ENCODE results near the gene MFAP4.

MFAP4 gene

DNA sequence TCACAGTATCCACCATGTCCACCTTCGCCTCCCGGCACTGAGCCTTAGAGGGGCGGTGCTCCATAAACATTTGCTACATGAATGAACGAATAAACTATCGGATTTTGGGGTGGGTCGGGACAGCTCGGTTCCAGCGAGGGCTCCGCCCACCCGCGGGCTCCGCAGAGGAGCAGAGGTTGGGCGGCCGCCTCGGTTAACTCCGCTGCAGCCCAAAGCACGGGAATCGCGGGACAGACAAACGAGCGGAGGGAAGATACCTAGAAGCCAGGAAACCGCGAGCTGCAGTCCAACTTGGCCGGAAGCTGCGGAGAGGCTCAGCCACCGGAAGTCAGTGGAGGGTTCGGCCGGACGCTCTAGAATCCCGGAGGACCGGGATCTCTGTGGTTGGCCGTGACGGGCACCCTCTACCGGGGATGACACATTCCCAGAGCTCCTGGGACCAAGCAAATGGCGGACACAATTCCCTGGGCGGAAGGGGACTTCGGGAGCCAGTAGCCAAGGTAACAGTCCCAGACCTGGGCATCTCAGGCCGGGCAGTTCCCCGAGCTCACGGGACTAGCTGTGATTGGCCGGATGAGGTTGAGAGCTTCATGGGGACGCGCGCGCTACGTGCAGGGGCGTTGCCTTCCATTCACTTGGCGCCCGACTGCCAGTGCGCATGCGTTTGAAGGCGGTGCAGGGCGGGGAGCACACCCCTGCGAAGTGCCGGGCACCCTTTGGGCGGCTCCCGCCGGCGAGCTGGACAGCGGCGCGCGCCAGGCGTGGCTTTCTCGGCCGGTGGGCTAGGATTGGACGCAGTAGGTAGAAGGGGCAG, 9.2 kb downstream of the MFAP4 start:
- in situ Hi-C loops (cut with MboI; ENCODE audit: low sequenced_read_pairs, unreplicated experiment) = no loop called here
- TF ChIP-seq, protein P1, sequence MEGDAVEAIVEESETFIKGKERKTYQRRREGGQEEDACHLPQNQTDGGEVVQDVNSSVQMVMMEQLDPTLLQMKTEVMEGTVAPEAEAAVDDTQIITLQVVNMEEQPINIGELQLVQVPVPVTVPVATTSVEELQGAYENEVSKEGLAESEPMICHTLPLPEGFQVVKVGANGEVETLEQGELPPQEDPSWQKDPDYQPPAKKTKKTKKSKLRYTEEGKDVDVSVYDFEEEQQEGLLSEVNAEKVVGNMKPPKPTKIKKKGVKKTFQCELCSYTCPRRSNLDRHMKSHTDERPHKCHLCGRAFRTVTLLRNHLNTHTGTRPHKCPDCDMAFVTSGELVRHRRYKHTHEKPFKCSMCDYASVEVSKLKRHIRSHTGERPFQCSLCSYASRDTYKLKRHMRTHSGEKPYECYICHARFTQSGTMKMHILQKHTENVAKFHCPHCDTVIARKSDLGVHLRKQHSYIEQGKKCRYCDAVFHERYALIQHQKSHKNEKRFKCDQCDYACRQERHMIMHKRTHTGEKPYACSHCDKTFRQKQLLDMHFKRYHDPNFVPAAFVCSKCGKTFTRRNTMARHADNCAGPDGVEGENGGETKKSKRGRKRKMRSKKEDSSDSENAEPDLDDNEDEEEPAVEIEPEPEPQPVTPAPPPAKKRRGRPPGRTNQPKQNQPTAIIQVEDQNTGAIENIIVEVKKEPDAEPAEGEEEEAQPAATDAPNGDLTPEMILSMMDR (IDR thresholded peaks at IDR 0.05; ENCODE audit: borderline replicate concordance, control extremely low read depth, extremely low read depth, insufficient read depth, missing control alignments) = no peak
- DNase-seq (ENCODE audit: low spot score) = peak; percentile 100

DNA sequence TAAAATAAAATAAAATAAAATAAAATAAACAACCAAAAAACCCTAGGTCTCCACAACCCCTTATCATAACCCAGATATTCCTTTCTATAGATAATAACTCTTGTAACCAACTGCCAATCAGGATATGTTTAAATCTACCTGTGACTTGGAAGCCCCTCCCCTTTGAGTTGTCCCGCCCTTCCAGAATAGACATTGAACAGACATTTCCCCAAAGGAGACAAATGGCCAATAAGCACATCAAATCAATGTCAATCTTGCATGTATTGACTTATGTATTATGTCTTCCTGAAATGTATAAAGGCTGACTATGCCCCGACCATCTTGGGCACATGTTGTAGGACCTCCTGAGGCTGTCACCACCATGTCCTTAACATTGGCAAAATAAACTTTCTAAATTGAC, 10.2 kb downstream of the MFAP4 start:
- in situ Hi-C loops (cut with MboI; ENCODE audit: low sequenced_read_pairs, unreplicated experiment) = no loop called here
- DNase-seq (ENCODE audit: low spot score) = no peak

DNA sequence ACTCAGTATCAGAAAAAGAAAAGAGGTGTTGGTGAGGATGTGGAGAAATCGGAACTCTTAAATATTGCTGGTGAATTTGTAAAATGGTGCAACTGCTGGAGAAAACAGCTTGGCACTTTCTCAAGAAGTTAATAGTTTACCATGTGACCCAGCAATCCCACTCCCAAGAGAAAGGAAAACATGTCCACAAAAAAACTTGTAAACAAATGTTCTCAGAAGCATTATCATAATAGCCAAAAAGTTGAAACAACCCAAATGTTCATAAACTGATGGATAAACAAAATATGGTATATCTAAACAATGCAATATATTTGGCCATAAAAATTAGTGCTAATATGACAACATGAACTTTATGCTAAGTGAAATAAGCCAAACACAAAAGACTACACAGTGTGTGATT, 11.3 kb downstream of the MFAP4 start:
- no peak for DNase-seq (ENCODE audit: low spot score)
- TF ChIP-seq, protein P1 (IDR thresholded peaks at IDR 0.05; ENCODE audit: borderline replicate concordance, control extremely low read depth, extremely low read depth, insufficient read depth, missing control alignments) = no peak
- in situ Hi-C loops (cut with MboI; ENCODE audit: low sequenced_read_pairs, unreplicated experiment) = no loop called here

More for the DNA sequence above, 10.2 kb downstream of the MFAP4 start:
- TF ChIP-seq, protein P1 (IDR thresholded peaks at IDR 0.05; ENCODE audit: borderline replicate concordance, control extremely low read depth, extremely low read depth, insufficient read depth, missing control alignments) = no peak

DNA sequence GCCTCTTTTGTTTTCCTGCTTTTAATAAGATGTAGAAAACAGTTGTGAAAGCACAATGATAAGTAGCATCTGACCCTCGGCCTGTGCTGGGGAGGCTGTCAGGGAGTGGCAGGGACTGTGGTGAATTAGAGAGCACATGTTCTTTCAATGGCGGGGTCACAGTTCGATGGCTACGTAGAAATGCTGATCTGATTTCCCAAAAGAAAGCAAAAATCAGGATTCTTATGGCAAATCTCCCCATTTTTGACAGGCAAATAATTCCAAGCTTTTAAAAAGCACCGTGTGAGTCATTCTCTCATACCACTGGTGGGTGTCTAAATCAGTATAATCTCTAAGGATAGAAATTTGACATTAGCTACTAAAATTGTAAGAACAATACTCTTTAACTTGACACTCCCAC, 12.9 kb downstream of the MFAP4 start:
- in situ Hi-C loops (cut with MboI; ENCODE audit: low sequenced_read_pairs, unreplicated experiment) = no loop called here
- DNase-seq (ENCODE audit: low spot score) = no peak
- TF ChIP-seq, protein P1 (IDR thresholded peaks at IDR 0.05; ENCODE audit: borderline replicate concordance, control extremely low read depth, extremely low read depth, insufficient read depth, missing control alignments) = no peak

DNA sequence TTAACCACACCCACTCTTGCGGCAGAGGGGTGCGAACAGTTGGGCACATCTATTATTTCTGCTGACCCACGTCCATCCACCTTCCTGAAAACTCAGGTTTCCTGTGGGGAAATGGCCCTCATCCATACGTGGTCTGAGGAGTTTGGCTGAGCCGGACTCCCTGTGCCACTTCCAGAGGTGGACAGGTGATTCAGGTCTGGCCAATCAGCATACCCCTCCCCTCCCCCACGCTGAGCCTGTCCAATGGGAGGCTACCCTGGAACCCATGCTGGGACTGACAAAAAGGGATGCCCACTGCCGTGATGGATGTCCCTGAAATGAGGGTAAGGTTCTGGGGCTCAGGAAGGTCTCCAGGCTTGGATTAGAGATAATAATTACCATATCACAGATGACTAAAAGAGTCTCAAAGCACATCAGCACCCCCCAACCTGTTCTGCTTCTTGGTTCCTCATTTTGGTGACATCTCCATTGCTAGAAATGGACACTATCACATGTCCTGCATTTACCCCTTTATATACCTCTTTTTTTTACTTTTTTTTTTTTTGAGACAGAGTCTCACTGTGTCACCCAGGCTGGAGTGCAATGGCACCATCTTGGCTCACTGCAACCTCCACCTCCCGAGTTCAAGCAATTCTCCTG, 14.0 kb downstream of the MFAP4 start:
- TF ChIP-seq, protein P1 (IDR thresholded peaks at IDR 0.05; ENCODE audit: borderline replicate concordance, control extremely low read depth, extremely low read depth, insufficient read depth, missing control alignments) = no peak
- in situ Hi-C loops (cut with MboI; ENCODE audit: low sequenced_read_pairs, unreplicated experiment) = no loop called here
- DNase-seq (ENCODE audit: low spot score) = no peak

DNA sequence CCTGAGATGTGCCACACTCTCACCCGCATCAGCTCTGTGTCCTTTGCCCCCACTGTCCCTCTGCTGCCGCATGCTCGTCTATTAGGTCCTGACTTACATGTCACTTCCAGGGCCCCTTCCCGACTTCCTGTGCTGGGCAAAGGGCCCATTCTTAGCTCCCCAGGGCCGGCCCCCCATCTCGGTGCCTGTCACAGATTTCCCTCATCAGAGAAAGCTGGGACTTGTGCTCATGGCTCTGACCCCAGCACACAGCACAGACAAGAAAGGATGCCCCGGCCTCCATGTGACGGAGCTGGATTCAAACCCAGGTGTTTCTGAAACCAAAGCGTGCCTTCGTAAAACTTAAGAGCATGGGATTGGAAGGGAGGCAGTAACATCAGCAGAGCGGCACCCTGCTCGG, 14.6 kb downstream of the MFAP4 start:
- TF ChIP-seq, protein P1 (IDR thresholded peaks at IDR 0.05; ENCODE audit: borderline replicate concordance, control extremely low read depth, extremely low read depth, insufficient read depth, missing control alignments) = no peak
- in situ Hi-C loops (cut with MboI; ENCODE audit: low sequenced_read_pairs, unreplicated experiment) = no loop called here
- DNase-seq (ENCODE audit: low spot score) = no peak
